Kidney (tissue), 22 donors: ENCODE measurements around the gene HABP2. TPM values are rescaled to one million over a fixed set of nuclear protein-coding genes. Genes with fewer than 3 reads are reported as not detected.

Source experiments
- DNase-seq, 5 donors: peaks; one replicate each; pipeline ENCODE4 v3.0.0-alpha.2; 2013 to 2020
- FAIRE-seq: peaks from 2 replicates; lab custom pipeline; 2012; peaks lifted over from hg19 to GRCh38; lab: Jason Lieb, UNC
- H3K27ac ChIP-seq, 2 donors: one replicate each; pipeline ENCODE4 v1.7.0; 2013; ENCODE audit warnings: low read depth in 2 of 2, low read length in 2 of 2, inconsistent platforms in 1 of 2
- H3K27me3 ChIP-seq: one replicate; pipeline ENCODE4 v1.7.1; 2013; ENCODE audit warnings: low read length, inconsistent platforms; ENCODE audit not compliant: control insufficient read depth, insufficient read depth
- H3K36me3 ChIP-seq, 3 donors: one replicate each; pipeline versions ENCODE4 v1.7.0 to v1.7.1; 2013; ENCODE audit warnings: low read length in 3 of 3, control low read depth in 1 of 3, inconsistent platforms in 1 of 3; ENCODE audit not compliant: insufficient read depth in 3 of 3, control insufficient read depth in 2 of 3
- H3K4me1 ChIP-seq, 3 donors: one replicate each; pipeline versions ENCODE4 v1.7.0 to v1.7.1; 2013; ENCODE audit warnings: low read length in 3 of 3, inconsistent platforms in 1 of 3, low read depth in 1 of 3; ENCODE audit not compliant: control insufficient read depth in 2 of 3, insufficient read depth in 2 of 3
- H3K4me3 ChIP-seq, 3 donors: one replicate each; pipeline versions ENCODE4 v1.7.0 to v1.8.1; 2013; ENCODE audit warnings: low read length in 3 of 3, control low read depth in 1 of 3, inconsistent platforms in 1 of 3
- H3K9ac ChIP-seq, 3 donors: one replicate each; pipeline versions ENCODE4 v1.7.0 to v1.7.1; 2013; ENCODE audit warnings: low read length in 3 of 3, control low read depth in 1 of 3, inconsistent platforms in 1 of 3
- H3K9me3 ChIP-seq, 3 donors: one replicate each; pipeline versions ENCODE4 v1.7.0 to v1.7.1; 2013; ENCODE audit warnings: low read length in 3 of 3, control low read depth in 1 of 3, inconsistent platforms in 1 of 3; ENCODE audit not compliant: control insufficient read depth in 2 of 3, insufficient read depth in 1 of 3
- CTCF ChIP-seq: IDR thresholded peaks from 3 replicates; pipeline ENCODE4 v1.5.1; 2012; ENCODE audit warnings: mild to moderate bottlenecking, moderate library complexity, borderline replicate concordance; ENCODE audit not compliant: insufficient read depth; ENCODE audit errors: extremely low read depth
- intact Hi-C: fragments of 100-400 bp; cut with DNase I; formaldehyde crosslinking; loops from one replicate; pipeline ENCODE4 v1.11.1; 2022
- long read RNA-seq, 10 donors: library from polyadenylated mRNA in 1 of 10; unstranded in 1 of 10; transcript quantifications; one replicate each; pipeline ENCODE4 v2.0.0 and lab custom pipeline, GENCODE V29; 2021 to 2026
- polyA plus RNA-seq: library from polyadenylated mRNA; stranded (reverse); fragments of 350-450 nt; fragmentation: Illumina TruSeq; extraction: RNeasy Lipid Tissue Mini Kit (QIAGEN cat#74804); gene quantifications from one replicate; pipeline ENCODE4 v1.2.3, GENCODE V29; 2014; ENCODE audit warnings: low read depth, low replicate concordance; ENCODE audit not compliant: insufficient read depth
- total RNA-seq: library from RNA; stranded (reverse); fragmentation: NEBNext Ultra II Directional; extraction: Animal tissue kit (Norgen Biotek cat#: 25700); gene quantifications from one replicate; pipeline ENCODE4 v1.2.1, GENCODE V29; 2021
- donor health status: control.
- donor health status: control.
- donor health status: control.
- donor health status: control.
- donor health status: control.
- donor health status: DM: yes; HTN: yes; CAD: no.
- donor health status: Normal renal cell carcinoma (clear cell type).

HABP2 gene
- total RNA-seq (25.6 TPM), polyA plus RNA-seq (27.4 TPM)
- long read RNA-seq, donor 1 = 0 reads
- long read RNA-seq, donor 2 = 0 reads
- long read RNA-seq, donor 3 = 0 reads
- long read RNA-seq, donor 4 = 0 reads
- long read RNA-seq, donor 5, partial matches to known transcripts = 0 of 1 reads
- long read RNA-seq, donor 5, other reads (novel, unspliced or antisense) = 0 of 1 reads
- long read RNA-seq, donor 6 = 0 reads
- long read RNA-seq, donor 7, transcript HABP2-201 (13 exons, 3,009 nt) = major isoform, 7 of 12 reads
- long read RNA-seq, donor 7, partial matches to known transcripts = 4 of 12 reads
- long read RNA-seq, donor 7, other reads (novel, unspliced or antisense) = 1 of 12 reads
- long read RNA-seq, donor 8 = 0 reads
- long read RNA-seq, donor 9 = 0 reads
- long read RNA-seq, donor 10 = 0 reads

- no peaks in the 10 kb centered on the region for H3K9me3 ChIP-seq
- H3K4me1 ChIP-seq = peaks cover 0 to 3% (median 3%) of the 10 kb centered on the region in 3 donors
- intact Hi-C loops = no loop called here
- H3K4me3 ChIP-seq = peak within 1 kb of the TSS in 1 of 3 donors; percentile 22
- no peak for TF ChIP-seq CTCF
- no peak for FAIRE-seq
- peak in 2 of 5 donors; percentile 23 to 35 for DNase-seq
- no peak within 1 kb of the TSS for H3K9ac ChIP-seq
- no peak within 1 kb of the TSS for H3K27ac ChIP-seq
- no peaks in the 10 kb centered on the region for H3K27me3 ChIP-seq
- no peaks in the 10 kb centered on the region for H3K36me3 ChIP-seq
Measured at GRCh38 chr10:113552701-113553100, at the start of gene HABP2. Gene HABP2, plus strand, starts transcription at chr10:113553053. Its CDS starts 69 bp downstream, at chr10:113553122.

GRCh38 chr10:113503930-113504329 lies 48.9 kb upstream of the HABP2 start:
- intact Hi-C loops = no loop called here
- H3K9me3 ChIP-seq = no peaks in the 10 kb centered on the region
- H3K4me3 ChIP-seq = no peak overlapping the region
- DNase-seq (no peak), FAIRE-seq (no peak)
- no peak overlapping the region for H3K27ac ChIP-seq
- H3K27me3 ChIP-seq = no peaks in the 10 kb centered on the region
- no peaks in the 10 kb centered on the region for H3K36me3 ChIP-seq
- H3K9ac ChIP-seq = no peak overlapping the region
- no peaks in the 10 kb centered on the region for H3K4me1 ChIP-seq
- no peak for TF ChIP-seq CTCF

- Histone ChIP-seq H3K9ac (no peak overlapping the region), H3K9me3 (no peaks in the 10 kb centered on the region), H3K4me1 (no peaks in the 10 kb centered on the region), H3K27ac (no peak overlapping the region), H3K36me3 (no peaks in the 10 kb centered on the region), H3K4me3 (no peak overlapping the region), H3K27me3 (no peaks in the 10 kb centered on the region)
- no peak for FAIRE-seq
- DNase-seq = no peak
- no peak for TF ChIP-seq CTCF
- intact Hi-C loops = no loop called here
Measured at GRCh38 chr10:113504423-113504822, 48.4 kb upstream of the HABP2 start.
